ENCODE data around the gene GDNF.

Gene GDNF

GRCh38 chr5:37846786-37847310 lies 7.0 kb upstream of the GDNF start:
- no peak for DNase-seq

GRCh38 chr5:37844009-37844408 lies 4.2 kb upstream of the GDNF start:
- no peak for DNase-seq

- no peak for DNase-seq
Observed at GRCh38 chr5:37842048-37842447, 2.2 kb upstream of the GDNF start.

GRCh38 chr5:37841203-37841602 lies 1.4 kb upstream of the GDNF start:
- DNase-seq = no peak

GRCh38 chr5:37840053-37841034 lies 503 bp upstream of the GDNF start:
- no peak for DNase-seq

GRCh38 chr5:37838933-37839341 lies 904 bp downstream of the GDNF start:
- DNase-seq = no peak

GRCh38 chr5:37838152-37838932 lies 1.5 kb downstream of the GDNF start:
- no peak for DNase-seq

GRCh38 chr5:37837414-37838032 lies 2.3 kb downstream of the GDNF start:
- DNase-seq = peak; percentile 27

GRCh38 chr5:37836592-37837413 lies 3.0 kb downstream of the GDNF start:
- no peak for DNase-seq

GRCh38 chr5:37836235-37836591 lies 3.6 kb downstream of the GDNF start:
- no peak for DNase-seq

GRCh38 chr5:37835380-37835973 lies 4.4 kb downstream of the GDNF start:
- DNase-seq = no peak

GRCh38 chr5:37834542-37835379 lies 5.1 kb downstream of the GDNF start:
- DNase-seq = no peak

- DNase-seq = no peak
Observed at GRCh38 chr5:37833990-37834389, 5.9 kb downstream of the GDNF start.

GRCh38 chr5:37831821-37832534 lies 7.9 kb downstream of the GDNF start:
- no peak for DNase-seq

- no peak for DNase-seq
Observed at GRCh38 chr5:37830348-37830747, 9.5 kb downstream of the GDNF start.

GRCh38 chr5:37825334-37825915 lies 14.4 kb downstream of the GDNF start:
- DNase-seq = no peak

- DNase-seq = no peak
Observed at GRCh38 chr5:37823433-37824152, 16.2 kb downstream of the GDNF start.

GRCh38 chr5:37816883-37817282 lies 23.0 kb downstream of the GDNF start:
- no peak for DNase-seq

GRCh38 chr5:37816331-37816730 lies 23.5 kb downstream of the GDNF start:
- no peak for DNase-seq

Measured in stimulated activated naive CD4-positive, alpha-beta T cell treated with Interleukin-2 at 50 U/mL for 16 hours (primary cell).